Naive B cell (primary cell): ENCODE data around the gene ITGB5. TPM values are rescaled to one million over a fixed set of nuclear protein-coding genes. Genes with fewer than 3 reads are reported as not detected.
A peak's percentile ranks its signal among the peaks of the same experiment; 100 is the strongest.

ENCODE experiments used
- ATAC-seq, 2 donors: fragments of 150-1000 bp; cut with Tn5 transposase; 2 replicates each; pipeline ENCODE4 v1.10.0; 2021; ENCODE audit warnings: low read depth in 2 of 2, mild to moderate bottlenecking in 2 of 2, moderate library complexity in 2 of 2
- DNase-seq: peaks from one replicate; pipeline ENCODE4 v3.0.0; 2022
- H3K27ac Mint-ChIP-seq, 6 donors: one replicate each; pipeline ENCODE4 v1.8.0; 2020 to 2022; ENCODE audit warnings: mild to moderate bottlenecking in 6 of 6, mixed read lengths in 6 of 6, moderate library complexity in 5 of 6, inconsistent platforms in 2 of 6
- H3K27me3 Mint-ChIP-seq, 3 donors: one replicate each; pipeline ENCODE4 v1.8.0; 2021 to 2022; ENCODE audit warnings: mixed read lengths in 3 of 3, mild to moderate bottlenecking in 1 of 3
- H3K36me3 Mint-ChIP-seq, 2 donors: one replicate each; pipeline ENCODE4 v1.8.0; 2020 to 2022; ENCODE audit warnings: mixed read lengths in 2 of 2, inconsistent platforms in 1 of 2, mild to moderate bottlenecking in 1 of 2
- H3K4me1 Mint-ChIP-seq, 3 donors: one replicate each; pipeline ENCODE4 v1.8.0; 2020 to 2022; ENCODE audit warnings: mixed read lengths in 3 of 3, inconsistent platforms in 1 of 3, mild to moderate bottlenecking in 1 of 3, moderate library complexity in 1 of 3
- H3K4me3 Mint-ChIP-seq, 8 donors: one replicate each; pipeline ENCODE4 v1.8.0; 2020 to 2022; ENCODE audit warnings: mild to moderate bottlenecking in 8 of 8, mixed read lengths in 8 of 8, moderate library complexity in 8 of 8, inconsistent platforms in 2 of 8
- H3K9me3 Mint-ChIP-seq, 7 donors: one replicate each; pipeline ENCODE4 v1.8.0; 2020 to 2022; ENCODE audit warnings: mixed read lengths in 7 of 7, mild to moderate bottlenecking in 5 of 7, inconsistent platforms in 2 of 7, moderate library complexity in 1 of 7
- polyA plus RNA-seq, 6 donors: library from polyadenylated mRNA; unstranded; fragments of 300-500 nt; fragmentation: Illumina TruSeq; gene quantifications; one replicate each; pipeline ENCODE4 v1.2.3, GENCODE V29; 2021; ENCODE audit warnings: low read depth in 6 of 6

Gene ITGB5
- polyA plus RNA-seq, 6 donors from 2014 or later = 0.22 to 2.0 (median 1.1) TPM; not detected in 2

GRCh38 chr3:124886168-124887056 lies 753 bp downstream of the ITGB5 start:
- H3K4me1 Mint-ChIP-seq = peaks cover 0 to 6% (median 4%) of the 10 kb centered on the region in 3 donors
- H3K4me3 Mint-ChIP-seq = peak overlapping the region; percentile 58 to 85 (median 73)
- peaks cover 0 to 2% (median 0%) of the 10 kb centered on the region in 7 donors for H3K9me3 Mint-ChIP-seq
- ATAC-seq (peak; percentile 52 to 53), DNase-seq (no peak)
- peak overlapping the region in 1 of 6 donors; percentile 53 for H3K27ac Mint-ChIP-seq
- H3K36me3 Mint-ChIP-seq = no peaks in the 10 kb centered on the region
- peaks cover 54 to 85% (median 71%) of the 10 kb centered on the region in 3 donors for H3K27me3 Mint-ChIP-seq

DNA sequence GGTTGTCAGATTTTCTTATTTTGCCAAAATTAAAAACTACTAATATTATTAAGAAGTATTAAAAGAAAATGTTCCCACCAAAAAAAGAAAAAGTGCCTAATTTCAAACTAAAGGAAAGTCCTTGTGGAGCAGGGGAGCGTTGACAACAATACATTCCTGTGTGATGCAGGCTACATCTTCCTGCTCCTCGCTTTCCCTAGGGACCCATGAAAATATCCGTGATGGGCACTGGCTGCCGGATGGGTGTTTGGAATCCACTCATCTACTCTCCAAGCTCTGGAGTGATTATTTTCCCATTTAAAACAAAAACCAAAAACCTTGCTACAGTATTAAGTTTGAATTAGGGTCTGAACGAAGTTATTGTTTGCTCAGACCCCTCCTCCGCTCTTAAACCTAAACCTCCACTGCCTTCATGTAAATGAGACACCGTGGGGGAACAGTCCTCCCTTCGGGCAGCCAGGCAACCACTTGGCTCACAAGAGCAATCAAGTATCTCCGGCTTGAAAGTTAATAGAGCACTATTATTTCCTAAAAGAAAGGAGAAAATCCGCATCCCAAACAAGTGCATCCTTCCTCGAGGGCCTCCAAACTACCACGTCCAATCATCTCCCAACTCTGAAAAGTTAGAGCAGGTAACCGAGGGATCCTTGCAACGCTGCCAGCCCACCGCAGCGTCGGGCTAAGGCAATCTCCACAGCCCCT lies 1.5 kb downstream of the ITGB5 start:
- Mint-ChIP-seq H3K9me3 (peaks cover 0 to 2% (median 0%) of the 10 kb centered on the region in 7 donors), H3K27ac (peak overlapping the region in 1 of 6 donors; percentile 53), H3K27me3 (peaks cover 50 to 84% (median 65%) of the 10 kb centered on the region in 3 donors), H3K4me3 (peak overlapping the region; percentile 58 to 85 (median 72)), H3K36me3 (no peaks in the 10 kb centered on the region), H3K4me1 (peaks cover 0 to 6% (median 4%) of the 10 kb centered on the region in 3 donors)
- no peak for ATAC-seq
- no peak for DNase-seq

DNA sequence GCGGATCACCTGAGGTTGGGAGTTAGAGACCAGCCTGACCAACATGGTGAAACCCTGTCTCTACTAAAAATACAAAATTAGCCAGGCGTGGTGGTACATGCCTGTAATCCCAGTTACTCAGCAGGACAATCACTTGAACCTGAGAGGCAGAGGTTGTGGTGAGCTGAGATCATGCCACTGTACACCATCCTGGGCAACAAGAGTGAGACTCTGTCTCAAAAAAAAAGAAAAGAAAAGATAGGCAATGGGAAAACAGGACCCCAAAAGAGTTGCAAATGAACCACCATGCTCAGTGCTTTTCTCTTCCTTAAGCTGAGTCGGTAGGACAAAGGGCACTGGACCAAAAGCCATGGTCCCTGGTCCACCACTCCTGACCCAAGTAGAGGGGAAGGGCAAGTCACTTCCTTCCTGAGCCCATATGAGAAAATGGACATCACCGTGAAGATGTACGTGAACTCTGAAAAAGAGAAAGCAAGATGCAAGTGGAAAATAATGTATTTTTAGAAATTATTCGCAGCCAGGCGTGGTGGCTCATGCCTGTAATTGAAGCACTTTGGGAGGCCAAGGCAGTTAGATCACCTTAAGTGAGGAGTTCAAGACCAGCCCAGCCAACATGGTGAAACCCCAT lies 2.6 kb downstream of the ITGB5 start:
- Mint-ChIP-seq H3K27ac (no peak overlapping the region), H3K4me3 (peak overlapping the region in 6 of 8 donors; percentile 12 to 74 (median 38))

GRCh38 chr3:124883766-124884473 lies 3.2 kb downstream of the ITGB5 start:
- Mint-ChIP-seq H3K27ac (no peak overlapping the region), H3K9me3 (peaks cover 0 to 2% (median 0%) of the 10 kb centered on the region in 7 donors), H3K27me3 (peaks cover 55 to 81% (median 59%) of the 10 kb centered on the region in 3 donors), H3K4me3 (peak overlapping the region in 2 of 8 donors; percentile 16 to 74), H3K4me1 (peaks cover 0 to 7% (median 6%) of the 10 kb centered on the region in 3 donors), H3K36me3 (no peaks in the 10 kb centered on the region)
- no peak for DNase-seq
- no peak for ATAC-seq

More for the DNA sequence above, 2.6 kb downstream of the ITGB5 start:
- DNase-seq (no peak), ATAC-seq (no peak)
- Mint-ChIP-seq H3K36me3 (no peaks in the 10 kb centered on the region), H3K27me3 (peaks cover 56 to 81% (median 59%) of the 10 kb centered on the region in 3 donors), H3K4me1 (peaks cover 0 to 6% (median 4%) of the 10 kb centered on the region in 3 donors), H3K9me3 (peaks cover 0 to 2% (median 0%) of the 10 kb centered on the region in 7 donors)

DNA sequence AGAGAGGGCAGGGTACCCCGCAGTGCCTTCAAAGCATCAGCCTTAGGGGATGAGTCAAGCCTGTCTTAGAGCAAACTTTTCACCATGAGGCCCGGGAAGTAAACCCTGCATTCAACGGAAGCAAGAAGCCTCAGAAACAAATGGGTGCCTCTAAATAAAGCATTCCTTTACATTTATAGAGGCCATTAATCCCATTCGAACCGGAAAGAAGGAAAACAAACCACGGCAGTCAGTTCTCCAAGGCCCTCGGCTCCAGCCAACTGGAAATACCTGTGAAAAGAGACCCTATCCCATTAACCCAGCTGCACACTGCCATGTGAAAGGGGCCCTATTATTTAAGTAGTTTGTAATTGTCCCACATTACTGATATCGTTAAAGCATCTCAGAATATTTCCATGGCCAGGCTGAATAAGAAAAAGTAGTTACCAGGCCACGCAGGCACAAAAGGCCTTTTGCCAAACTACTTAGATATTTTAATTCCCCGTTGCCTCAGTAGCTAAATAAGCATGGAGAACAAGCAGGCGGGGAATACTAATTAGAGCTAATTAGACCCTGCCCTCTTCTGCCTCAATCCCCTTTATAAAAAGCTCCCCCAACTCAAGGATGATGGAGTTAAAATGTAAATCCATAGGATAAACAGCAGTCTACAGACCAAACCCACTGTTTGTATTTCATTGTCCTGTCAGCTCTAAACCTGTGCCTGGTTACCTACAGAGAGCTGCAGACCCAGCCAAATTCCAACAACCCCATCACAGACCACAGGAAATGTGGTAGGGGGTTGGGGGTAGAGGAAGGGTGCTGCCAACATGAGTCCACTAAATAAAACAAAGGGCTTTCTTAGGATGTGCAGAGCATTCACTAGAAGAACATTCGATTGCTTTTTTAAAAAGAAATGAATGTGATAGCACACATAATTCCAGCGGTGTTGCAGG lies 4.1 kb downstream of the ITGB5 start:
- H3K4me1 Mint-ChIP-seq = peaks cover 0 to 7% (median 6%) of the 10 kb centered on the region in 3 donors
- H3K9me3 Mint-ChIP-seq = peaks cover 0 to 2% (median 0%) of the 10 kb centered on the region in 7 donors
- H3K36me3 Mint-ChIP-seq = no peaks in the 10 kb centered on the region
- no peak overlapping the region for H3K27ac Mint-ChIP-seq
- peak overlapping the region in 1 of 8 donors; percentile 74 for H3K4me3 Mint-ChIP-seq
- ATAC-seq = no peak
- DNase-seq = no peak
- H3K27me3 Mint-ChIP-seq = peaks cover 52 to 77% (median 54%) of the 10 kb centered on the region in 3 donors

GRCh38 chr3:124881976-124882697 lies 5.0 kb downstream of the ITGB5 start:
- Mint-ChIP-seq H3K9me3 (peaks cover 0 to 2% (median 0%) of the 10 kb centered on the region in 7 donors), H3K27ac (no peak overlapping the region), H3K36me3 (no peaks in the 10 kb centered on the region), H3K4me3 (peak overlapping the region in 1 of 8 donors; percentile 17), H3K27me3 (peaks cover 44 to 68% (median 53%) of the 10 kb centered on the region in 3 donors), H3K4me1 (peaks cover 0 to 7% (median 6%) of the 10 kb centered on the region in 3 donors)
- ATAC-seq (no peak), DNase-seq (no peak)

- no peak overlapping the region for H3K4me3 Mint-ChIP-seq
- H3K4me1 Mint-ChIP-seq = peaks cover 0 to 3% (median 0%) of the 10 kb centered on the region in 3 donors
- H3K9me3 Mint-ChIP-seq = peaks cover 0 to 2% (median 0%) of the 10 kb centered on the region in 7 donors
- peaks cover 29 to 51% (median 44%) of the 10 kb centered on the region in 3 donors for H3K27me3 Mint-ChIP-seq
- H3K36me3 Mint-ChIP-seq = no peaks in the 10 kb centered on the region
- ATAC-seq = no peak
- no peak overlapping the region for H3K27ac Mint-ChIP-seq
- DNase-seq = no peak
Measured at GRCh38 chr3:124879337-124879680, 7.9 kb downstream of the ITGB5 start.

DNA sequence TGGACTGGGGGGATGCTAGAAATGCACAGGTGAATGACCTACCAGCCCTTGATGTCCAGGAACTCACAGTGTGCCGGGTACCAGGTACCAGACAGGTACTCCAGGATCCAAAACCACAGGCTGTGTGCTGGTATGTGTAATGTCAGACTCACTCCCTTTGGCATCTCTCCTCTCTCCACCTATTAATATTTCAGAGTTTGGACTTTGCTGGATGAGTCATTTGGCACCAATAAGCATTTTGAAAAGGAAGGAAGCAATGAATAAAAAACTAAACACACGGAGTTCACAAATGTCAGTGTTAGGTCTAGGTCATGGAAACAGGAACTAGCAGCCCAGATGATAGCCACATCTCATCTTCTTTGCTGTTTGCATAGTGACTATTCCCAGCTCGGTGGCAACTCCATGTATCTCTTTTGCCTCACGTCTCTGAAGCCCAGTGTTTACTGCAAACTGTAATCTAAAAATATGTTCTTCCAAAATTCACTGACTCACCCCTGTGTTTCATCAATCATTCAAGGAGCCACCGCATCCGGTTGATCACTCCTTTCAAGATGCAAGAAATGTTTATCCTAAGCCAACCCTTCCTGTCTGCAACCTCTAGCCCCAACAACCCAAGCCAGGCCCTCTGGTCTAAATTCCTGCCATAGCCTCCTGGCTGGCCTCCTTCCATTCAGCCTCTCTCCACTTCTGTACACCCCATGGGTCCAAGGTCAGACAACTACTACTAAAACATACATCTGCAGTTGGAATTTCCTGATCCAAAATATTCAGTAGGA lies 8.4 kb downstream of the ITGB5 start:
- peaks cover 0 to 3% (median 0%) of the 10 kb centered on the region in 3 donors for H3K4me1 Mint-ChIP-seq
- H3K27me3 Mint-ChIP-seq = peaks cover 23 to 46% (median 39%) of the 10 kb centered on the region in 3 donors
- peaks cover 0 to 2% (median 0%) of the 10 kb centered on the region in 7 donors for H3K9me3 Mint-ChIP-seq
- no peak overlapping the region for H3K4me3 Mint-ChIP-seq
- peak overlapping the region in 1 of 6 donors; percentile 29 for H3K27ac Mint-ChIP-seq
- no peaks in the 10 kb centered on the region for H3K36me3 Mint-ChIP-seq
- DNase-seq (no peak), ATAC-seq (no peak)

DNA sequence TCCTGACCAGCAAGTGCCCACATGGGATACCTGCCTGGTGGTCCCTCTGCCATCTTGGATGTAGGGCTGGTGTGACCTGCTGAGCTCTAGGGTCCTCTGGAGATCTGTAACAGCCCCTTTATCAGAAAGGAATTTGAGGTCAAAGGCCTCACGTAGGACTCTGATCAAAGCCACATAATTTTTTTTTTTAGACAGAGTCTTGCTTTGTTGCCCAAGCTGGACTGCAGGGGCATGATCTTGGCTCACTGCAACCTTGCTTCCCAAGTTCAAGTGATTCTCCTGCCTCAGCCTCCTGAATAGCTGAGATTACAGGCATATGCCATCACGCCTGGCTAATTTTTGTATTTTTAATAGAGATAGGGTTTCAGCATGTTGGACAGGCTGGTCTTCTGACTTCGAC lies 9.5 kb downstream of the ITGB5 start:
- peaks cover 28 to 35% (median 32%) of the 10 kb centered on the region in 3 donors for H3K27me3 Mint-ChIP-seq
- H3K4me1 Mint-ChIP-seq = peaks cover 0 to 3% (median 0%) of the 10 kb centered on the region in 3 donors
- ATAC-seq (no peak), DNase-seq (no peak)
- no peak overlapping the region for H3K4me3 Mint-ChIP-seq
- peaks cover 0 to 2% (median 0%) of the 10 kb centered on the region in 7 donors for H3K9me3 Mint-ChIP-seq
- no peaks in the 10 kb centered on the region for H3K36me3 Mint-ChIP-seq
- no peak overlapping the region for H3K27ac Mint-ChIP-seq

- DNase-seq (no peak), ATAC-seq (no peak)
- Mint-ChIP-seq H3K4me3 (no peak overlapping the region), H3K36me3 (no peaks in the 10 kb centered on the region), H3K27ac (peak overlapping the region in 1 of 6 donors; percentile 64), H3K4me1 (peaks cover 0 to 3% (median 0%) of the 10 kb centered on the region in 3 donors), H3K27me3 (peaks cover 22 to 29% (median 23%) of the 10 kb centered on the region in 3 donors), H3K9me3 (no peaks in the 10 kb centered on the region)
Measured at GRCh38 chr3:124876401-124876878, 10.7 kb downstream of the ITGB5 start.
